ENCODE results near the gene LRRC8B. TPM values are rescaled to one million over a fixed set of nuclear protein-coding genes. Genes with fewer than 3 reads are reported as not detected.

Gene LRRC8B
- total and polyA plus RNA-seq, 9 of the 15 experiments (the other 6 are each of a cell fraction or from before 2014, with no cell fraction given) = 4.3 to 43.7 (median 14.4) TPM

GRCh38 chr1:89590341-89591080 is 65.9 kb downstream of the LRRC8B start:
- H3K27ac ChIP-seq (ENCODE audit: extremely low read depth, low read depth, low read length) = no peak overlapping the region
- whole genome bisulfite sequencing (ENCODE audit: insufficient coverage, low coverage, missing lambda C conversion rate) = 84% methylated on average over 6 of the region's 6 CpGs
- FAIRE-seq (no peak), ATAC-seq (no peak; the same call in 2 of the 3 replicates), DNase-seq (ENCODE audit: extremely low read depth in 1 of 4, low spot score in 3 of 4) (no peak)
- no peak overlapping the region for H3K4me3 ChIP-seq
- TF ChIP-seq SFPQ (IDR thresholded peaks at IDR 0.05; ENCODE audit: low read depth, low read length) (no peak), ZNF444 (CRISPR knock-in tag; IDR thresholded peaks at IDR 0.05) (no peak), CEBPB (tag; IDR thresholded peaks at IDR 0.05) (no peak), ERF (CRISPR knock-in tag; IDR thresholded peaks at IDR 0.05) (no peak), ZBTB12 (CRISPR knock-in tag; IDR thresholded peaks at IDR 0.05) (no peak), TGIF2 (CRISPR knock-in tag; IDR thresholded peaks at IDR 0.05) (no peak), E2F3 (CRISPR knock-in tag; IDR thresholded peaks at IDR 0.05) (no peak), ETV5 (CRISPR knock-in tag; IDR thresholded peaks at IDR 0.05; ENCODE audit: low read depth) (no peak), SMAD1 (IDR thresholded peaks at IDR 0.05; ENCODE audit: low read depth, low read length, partially characterized antibody) (no peak), FOXP1 (CRISPR knock-in tag; IDR thresholded peaks at IDR 0.05) (no peak)
- TF ChIP-seq, protein P1, sequence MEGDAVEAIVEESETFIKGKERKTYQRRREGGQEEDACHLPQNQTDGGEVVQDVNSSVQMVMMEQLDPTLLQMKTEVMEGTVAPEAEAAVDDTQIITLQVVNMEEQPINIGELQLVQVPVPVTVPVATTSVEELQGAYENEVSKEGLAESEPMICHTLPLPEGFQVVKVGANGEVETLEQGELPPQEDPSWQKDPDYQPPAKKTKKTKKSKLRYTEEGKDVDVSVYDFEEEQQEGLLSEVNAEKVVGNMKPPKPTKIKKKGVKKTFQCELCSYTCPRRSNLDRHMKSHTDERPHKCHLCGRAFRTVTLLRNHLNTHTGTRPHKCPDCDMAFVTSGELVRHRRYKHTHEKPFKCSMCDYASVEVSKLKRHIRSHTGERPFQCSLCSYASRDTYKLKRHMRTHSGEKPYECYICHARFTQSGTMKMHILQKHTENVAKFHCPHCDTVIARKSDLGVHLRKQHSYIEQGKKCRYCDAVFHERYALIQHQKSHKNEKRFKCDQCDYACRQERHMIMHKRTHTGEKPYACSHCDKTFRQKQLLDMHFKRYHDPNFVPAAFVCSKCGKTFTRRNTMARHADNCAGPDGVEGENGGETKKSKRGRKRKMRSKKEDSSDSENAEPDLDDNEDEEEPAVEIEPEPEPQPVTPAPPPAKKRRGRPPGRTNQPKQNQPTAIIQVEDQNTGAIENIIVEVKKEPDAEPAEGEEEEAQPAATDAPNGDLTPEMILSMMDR (IDR thresholded peaks at IDR 0.05 in 2 of 3, conservative IDR thresholded peaks at IDR 0.05 in 1 of 3; ENCODE audit: insufficient read depth in 2 of 3, low read depth in 1 of 3, low read length in 3 of 3) = no peak
- TF ChIP-seq, protein P2, sequence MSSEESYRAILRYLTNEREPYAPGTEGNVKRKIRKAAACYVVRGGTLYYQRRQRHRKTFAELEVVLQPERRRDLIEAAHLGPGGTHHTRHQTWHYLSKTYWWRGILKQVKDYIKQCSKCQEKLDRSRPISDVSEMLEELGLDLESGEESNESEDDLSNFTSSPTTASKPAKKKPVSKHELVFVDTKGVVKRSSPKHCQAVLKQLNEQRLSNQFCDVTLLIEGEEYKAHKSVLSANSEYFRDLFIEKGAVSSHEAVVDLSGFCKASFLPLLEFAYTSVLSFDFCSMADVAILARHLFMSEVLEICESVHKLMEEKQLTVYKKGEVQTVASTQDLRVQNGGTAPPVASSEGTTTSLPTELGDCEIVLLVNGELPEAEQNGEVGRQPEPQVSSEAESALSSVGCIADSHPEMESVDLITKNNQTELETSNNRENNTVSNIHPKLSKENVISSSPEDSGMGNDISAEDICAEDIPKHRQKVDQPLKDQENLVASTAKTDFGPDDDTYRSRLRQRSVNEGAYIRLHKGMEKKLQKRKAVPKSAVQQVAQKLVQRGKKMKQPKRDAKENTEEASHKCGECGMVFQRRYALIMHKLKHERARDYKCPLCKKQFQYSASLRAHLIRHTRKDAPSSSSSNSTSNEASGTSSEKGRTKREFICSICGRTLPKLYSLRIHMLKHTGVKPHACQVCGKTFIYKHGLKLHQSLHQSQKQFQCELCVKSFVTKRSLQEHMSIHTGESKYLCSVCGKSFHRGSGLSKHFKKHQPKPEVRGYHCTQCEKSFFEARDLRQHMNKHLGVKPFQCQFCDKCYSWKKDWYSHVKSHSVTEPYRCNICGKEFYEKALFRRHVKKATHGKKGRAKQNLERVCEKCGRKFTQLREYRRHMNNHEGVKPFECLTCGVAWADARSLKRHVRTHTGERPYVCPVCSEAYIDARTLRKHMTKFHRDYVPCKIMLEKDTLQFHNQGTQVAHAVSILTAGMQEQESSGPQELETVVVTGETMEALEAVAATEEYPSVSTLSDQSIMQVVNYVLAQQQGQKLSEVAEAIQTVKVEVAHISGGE (CRISPR knock-in tag; IDR thresholded peaks at IDR 0.05) = no peak
- H3K4me1 ChIP-seq (replicated peaks in 1 of 2; ENCODE audit: control insufficient read depth in 2 of 2, insufficient read depth in 2 of 2, low read length in 2 of 2) = no peaks in the 10 kb centered on the region
- no peak overlapping the region for H3K9ac ChIP-seq (ENCODE audit: insufficient read depth in 1 of 2, low read depth in 2 of 2, low read length in 2 of 2)
- peaks cover 73% of the 10 kb centered on the region for H3K36me3 ChIP-seq (ENCODE audit: control insufficient read depth, insufficient read depth, low read length)
- H2AFZ ChIP-seq (ENCODE audit: low read depth, low read length) = no peak overlapping the region
- H3K9me3 ChIP-seq (replicated peaks; ENCODE audit: control insufficient read depth, insufficient read depth, low read depth, low read length) = no peaks in the 10 kb centered on the region
- no peak overlapping the region for H3K4me2 ChIP-seq (ENCODE audit: insufficient read depth, low read length)
- H3K27me3 ChIP-seq (ENCODE audit: control insufficient read depth in 2 of 2, insufficient read depth in 2 of 2, low read length in 2 of 2) = no peaks in the 10 kb centered on the region
- intact Hi-C loops (cut with micrococcal nuclease) = no loop called here
- no TSS peak for BruUV-seq (replicated peaks)
- in situ Hi-C loops (cut with MboI) = no loop called here
- H3K79me2 ChIP-seq (ENCODE audit: control insufficient read depth, insufficient read depth, low read length) = peaks cover 65% of the 10 kb centered on the region
- H4K20me1 ChIP-seq (replicated peaks; ENCODE audit: control insufficient read depth, insufficient read depth, low read length) = no peaks in the 10 kb centered on the region; the same call in 1 of the 2 replicates
- H3K9me1 ChIP-seq (ENCODE audit: control insufficient read depth, insufficient read depth, low read length) = no peaks in the 10 kb centered on the region
- CTCF ChIA-PET (ENCODE audit: low intra/inter-chr PET ratio) = no interaction called here
- POLR2A ChIA-PET = interaction anchor here (0.8 to 1.3 kb wide), 2 partner anchors 11 to 31 kb away, joined by 3 to 5 read pairs; no protein-coding TSS in a partner anchor
